Astrocyte (in vitro differentiated cells and primary cell): Measurements from ENCODE around the gene DCC. TPM values are rescaled to one million over a fixed set of nuclear protein-coding genes. Genes with fewer than 3 reads are reported as not detected.

Experiments
- DNase-seq: peaks from one replicate; pipeline ENCODE4 v3.0.0-alpha.2; 2010; ENCODE audit warnings: low read depth
- FAIRE-seq: peaks from 2 replicates; lab custom pipeline; 2011; peaks lifted over from hg19 to GRCh38; lab: Jason Lieb, UNC
- H2AFZ ChIP-seq: 2 replicates; pipeline ENCODE4 v1.6.0; 2012; ENCODE audit warnings: low read depth, low read length, inconsistent platforms
- H3K27ac ChIP-seq: 2 replicates; pipeline ENCODE4 v1.5.1; 2011; ENCODE audit warnings: low read depth, low read length, inconsistent platforms
- H3K27me3 ChIP-seq: 2 replicates; pipeline ENCODE4 v1.6.0; 2011; ENCODE audit warnings: low read length, inconsistent platforms; ENCODE audit not compliant: insufficient read depth
- H3K36me3 ChIP-seq: 2 replicates; pipeline ENCODE4 v1.5.1; 2011; ENCODE audit warnings: low read length, inconsistent platforms; ENCODE audit not compliant: insufficient read depth
- H3K4me1 ChIP-seq: 2 replicates; pipeline ENCODE4 v1.5.1; 2011; ENCODE audit warnings: low read length, inconsistent platforms; ENCODE audit not compliant: insufficient read depth
- H3K4me2 ChIP-seq: 2 replicates; pipeline ENCODE4 v1.6.0; 2012; ENCODE audit warnings: low read length, inconsistent platforms
- H3K4me3 ChIP-seq: 2 replicates; pipeline ENCODE4 v1.5.1; 2011; ENCODE audit warnings: low read depth, mild to moderate bottlenecking, low read length, inconsistent platforms; ENCODE audit not compliant: insufficient read depth
- H3K79me2 ChIP-seq: 2 replicates; pipeline ENCODE4 v1.6.0; 2012; ENCODE audit warnings: mild to moderate bottlenecking, low read length, inconsistent platforms; ENCODE audit not compliant: insufficient read depth
- H3K9ac ChIP-seq: 2 replicates; pipeline ENCODE4 v1.6.0; 2012; ENCODE audit warnings: mild to moderate bottlenecking, low read length, inconsistent platforms
- H3K9me3 ChIP-seq: 2 replicates; pipeline ENCODE4 v1.5.1; 2012; ENCODE audit warnings: low read depth, mild to moderate bottlenecking, low read length, inconsistent platforms; ENCODE audit not compliant: insufficient read depth
- H4K20me1 ChIP-seq: 2 replicates; pipeline ENCODE4 v1.6.0; 2012; ENCODE audit warnings: low read length, inconsistent platforms; ENCODE audit not compliant: insufficient read depth
- H3K27ac Mint-ChIP-seq: one replicate; pipeline ENCODE4 v1.8.0; 2021; ENCODE audit warnings: mild to moderate bottlenecking, mixed read lengths; ENCODE audit not compliant: unreplicated experiment
- H3K27me3 Mint-ChIP-seq: one replicate; pipeline ENCODE4 v1.8.0; 2021; ENCODE audit warnings: low read depth, mixed read lengths; ENCODE audit not compliant: unreplicated experiment
- H3K36me3 Mint-ChIP-seq: one replicate; pipeline ENCODE4 v1.8.0; 2021; ENCODE audit warnings: low read depth, mixed read lengths; ENCODE audit not compliant: unreplicated experiment
- H3K4me1 Mint-ChIP-seq: one replicate; pipeline ENCODE4 v1.8.0; 2021; ENCODE audit warnings: low read depth, mixed read lengths; ENCODE audit not compliant: unreplicated experiment
- H3K4me3 Mint-ChIP-seq: one replicate; pipeline ENCODE4 v1.8.0; 2021; ENCODE audit warnings: mild to moderate bottlenecking, moderate library complexity, mixed read lengths; ENCODE audit not compliant: unreplicated experiment
- H3K9me3 Mint-ChIP-seq: one replicate; pipeline ENCODE4 v1.8.0; 2021; ENCODE audit warnings: mild to moderate bottlenecking, mixed read lengths; ENCODE audit not compliant: unreplicated experiment
- EZH2 ChIP-seq: IDR thresholded peaks from 2 replicates; pipeline ENCODE4 v1.6.1; 2012; ENCODE audit warnings: mild to moderate bottlenecking, low read length, inconsistent platforms; ENCODE audit not compliant: insufficient read depth
- total RNA-seq: library from RNA; stranded (reverse); gene quantifications from 2 replicates; pipeline ENCODE4 v1.2.1, GENCODE V29; 2021
- TF ChIP-seq, protein P1 (sequence below): IDR thresholded peaks from 2 replicates; pipeline ENCODE4 v1.5.1; 2011; ENCODE audit warnings: low read depth, mild to moderate bottlenecking, inconsistent platforms, low read length, moderate library complexity; ENCODE audit not compliant: insufficient read depth

DCC gene
- total RNA-seq, 1 donor from 2014 or later, result 2.6 TPM

DNA sequence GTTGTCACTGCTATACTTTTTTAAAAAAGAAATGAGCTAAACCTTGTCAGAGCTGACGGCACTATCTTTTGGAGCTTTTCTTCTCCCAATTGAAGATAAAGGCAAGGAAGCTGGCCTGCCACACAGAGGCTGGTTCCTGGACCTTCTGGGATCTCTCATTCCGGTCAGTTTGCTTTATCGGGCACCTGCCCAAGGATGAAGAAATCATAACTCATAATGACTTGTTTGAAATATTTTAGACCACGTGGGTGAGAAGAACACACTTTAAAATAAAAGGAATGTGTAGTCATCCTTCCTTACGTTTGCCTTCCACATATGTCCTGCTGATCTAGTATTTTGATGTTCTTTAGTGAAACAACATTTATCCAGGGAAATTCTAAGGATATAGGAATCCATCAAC lies 535.7 kb downstream of the DCC start:
- Mint-ChIP-seq H3K4me1 (no peaks in the 10 kb centered on the region), H3K36me3 (no peaks in the 10 kb centered on the region), H3K27me3 (no peaks in the 10 kb centered on the region), H3K9me3 (no peaks in the 10 kb centered on the region), H3K4me3 (no peak overlapping the region), H3K27ac (no peak overlapping the region)
- DNase-seq, result no peak
- Histone ChIP-seq H3K27me3 (no peaks in the 10 kb centered on the region), H3K79me2 (no peaks in the 10 kb centered on the region), H3K27ac (no peak overlapping the region), H3K9me3 (no peaks in the 10 kb centered on the region), H3K4me3 (no peak overlapping the region), H3K36me3 (no peaks in the 10 kb centered on the region), H3K4me2 (no peak overlapping the region), H3K4me1 (no peaks in the 10 kb centered on the region), H3K9ac (no peak overlapping the region), H2AFZ (no peak overlapping the region), H4K20me1 (no peaks in the 10 kb centered on the region)
- FAIRE-seq, result no peak
- no peak for TF ChIP-seq EZH2
- TF ChIP-seq, protein P1, sequence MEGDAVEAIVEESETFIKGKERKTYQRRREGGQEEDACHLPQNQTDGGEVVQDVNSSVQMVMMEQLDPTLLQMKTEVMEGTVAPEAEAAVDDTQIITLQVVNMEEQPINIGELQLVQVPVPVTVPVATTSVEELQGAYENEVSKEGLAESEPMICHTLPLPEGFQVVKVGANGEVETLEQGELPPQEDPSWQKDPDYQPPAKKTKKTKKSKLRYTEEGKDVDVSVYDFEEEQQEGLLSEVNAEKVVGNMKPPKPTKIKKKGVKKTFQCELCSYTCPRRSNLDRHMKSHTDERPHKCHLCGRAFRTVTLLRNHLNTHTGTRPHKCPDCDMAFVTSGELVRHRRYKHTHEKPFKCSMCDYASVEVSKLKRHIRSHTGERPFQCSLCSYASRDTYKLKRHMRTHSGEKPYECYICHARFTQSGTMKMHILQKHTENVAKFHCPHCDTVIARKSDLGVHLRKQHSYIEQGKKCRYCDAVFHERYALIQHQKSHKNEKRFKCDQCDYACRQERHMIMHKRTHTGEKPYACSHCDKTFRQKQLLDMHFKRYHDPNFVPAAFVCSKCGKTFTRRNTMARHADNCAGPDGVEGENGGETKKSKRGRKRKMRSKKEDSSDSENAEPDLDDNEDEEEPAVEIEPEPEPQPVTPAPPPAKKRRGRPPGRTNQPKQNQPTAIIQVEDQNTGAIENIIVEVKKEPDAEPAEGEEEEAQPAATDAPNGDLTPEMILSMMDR, result no peak

DNA sequence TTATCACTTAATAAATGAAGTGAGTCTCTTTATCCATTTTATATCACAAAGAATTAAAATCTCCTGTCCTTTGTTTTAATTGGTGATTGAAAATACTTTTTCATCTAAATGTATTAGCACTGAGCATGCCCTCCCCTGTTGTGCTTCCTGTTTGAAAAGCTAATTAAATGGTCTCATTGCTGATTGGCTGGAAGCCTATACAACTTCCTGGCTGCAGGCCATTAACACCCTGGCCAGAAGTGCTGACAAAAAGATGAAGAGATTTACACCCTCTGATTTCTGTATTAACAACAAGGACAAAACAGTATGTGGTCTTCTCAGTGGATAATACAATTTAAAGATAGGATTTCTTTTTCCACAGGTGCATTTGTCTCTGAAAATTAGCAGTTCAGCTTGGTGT lies 548.0 kb downstream of the DCC start:
- TF ChIP-seq, protein P1, result no peak
- no peak for TF ChIP-seq EZH2
- no peak overlapping the region for H3K27ac ChIP-seq
- H4K20me1 ChIP-seq, result no peaks in the 10 kb centered on the region
- H3K79me2 ChIP-seq, result no peaks in the 10 kb centered on the region
- Mint-ChIP-seq H3K9me3 (peaks cover 2% of the 10 kb centered on the region), H3K27me3 (no peaks in the 10 kb centered on the region), H3K4me1 (no peaks in the 10 kb centered on the region), H3K27ac (no peak overlapping the region), H3K36me3 (no peaks in the 10 kb centered on the region), H3K4me3 (no peak overlapping the region)
- no peak overlapping the region for H3K4me2 ChIP-seq
- H3K4me1 ChIP-seq, result no peaks in the 10 kb centered on the region
- no peaks in the 10 kb centered on the region for H3K36me3 ChIP-seq
- FAIRE-seq (no peak), DNase-seq (no peak)
- peaks cover 3% of the 10 kb centered on the region for H3K9me3 ChIP-seq
- H2AFZ ChIP-seq, result no peak overlapping the region
- no peak overlapping the region for H3K4me3 ChIP-seq
- H3K27me3 ChIP-seq, result no peaks in the 10 kb centered on the region
- no peak overlapping the region for H3K9ac ChIP-seq

DNA sequence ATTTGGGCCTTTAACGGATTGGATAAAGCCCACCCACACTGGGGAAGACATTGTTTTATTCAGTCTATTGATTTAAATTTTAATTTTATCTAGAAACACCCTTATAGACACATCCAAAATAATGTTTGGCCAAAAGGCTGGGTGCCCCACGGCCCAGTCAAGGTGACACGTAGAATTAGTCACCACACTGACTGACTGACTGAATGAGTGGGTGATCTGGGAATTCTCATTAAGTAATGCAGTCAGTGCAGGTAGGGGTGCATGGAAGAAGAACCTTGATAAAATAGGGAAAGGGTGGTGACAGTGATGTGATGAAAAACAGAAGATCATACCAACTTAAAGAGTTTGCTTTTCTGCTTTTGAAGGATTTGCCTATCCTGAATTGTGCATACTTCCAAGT lies 554.8 kb downstream of the DCC start:
- no peaks in the 10 kb centered on the region for H3K4me1 Mint-ChIP-seq
- H3K9ac ChIP-seq, result no peak overlapping the region
- no peaks in the 10 kb centered on the region for H3K9me3 ChIP-seq
- no peak overlapping the region for H3K4me3 ChIP-seq
- FAIRE-seq, result no peak
- H4K20me1 ChIP-seq, result no peaks in the 10 kb centered on the region
- no peak overlapping the region for H3K4me3 Mint-ChIP-seq
- H3K27me3 ChIP-seq, result no peaks in the 10 kb centered on the region
- no peaks in the 10 kb centered on the region for H3K4me1 ChIP-seq
- H3K36me3 ChIP-seq, result no peaks in the 10 kb centered on the region
- H3K9me3 Mint-ChIP-seq, result no peaks in the 10 kb centered on the region
- H3K4me2 ChIP-seq, result no peak overlapping the region
- H3K27ac Mint-ChIP-seq, result no peak overlapping the region
- no peak for DNase-seq
- no peak for TF ChIP-seq EZH2
- TF ChIP-seq, protein P1, result no peak
- H3K36me3 Mint-ChIP-seq, result no peaks in the 10 kb centered on the region
- no peaks in the 10 kb centered on the region for H3K27me3 Mint-ChIP-seq
- no peak overlapping the region for H3K27ac ChIP-seq
- H3K79me2 ChIP-seq, result no peaks in the 10 kb centered on the region
- H2AFZ ChIP-seq, result no peak overlapping the region
